HCT116 (cell line): Measurements from ENCODE around the gene CBLB. TPM values are rescaled to one million over a fixed set of nuclear protein-coding genes. Genes with fewer than 3 reads are reported as not detected.

Experiments
- ATAC-seq: fragments of 200-7000 bp; cut with Tn5 transposase; 2 replicates; pipeline ENCODE4 v1.9.1; 2020; ENCODE audit warnings: mild to moderate bottlenecking, moderate library complexity
- BruUV-seq: library from RNA; stranded (reverse); fragments of 400-500 nt; replicated peaks from 2 replicates; lab custom pipeline; 2021; lab: Mats Ljungman, UMichigan
- CTCF ChIA-PET: fragments of 300-600 bp; sonication (Branson Sonifier 250); formaldehyde crosslinking; loops from one replicate; lab custom pipeline; 2021; ENCODE audit warnings: antibody characterized with exemption; lab: Charles Lee
- POLR2A ChIA-PET: fragments of 300-600, 350-600 bp; sonication (Branson Sonifier 250); formaldehyde crosslinking; loops from one replicate; lab custom pipeline; 2021; ENCODE audit warnings: antibody characterized with exemption; lab: Charles Lee
- RAD21 ChIA-PET, 2 experiments: fragments of 300-600 bp; sonication (Branson Sonifier 250); formaldehyde crosslinking; loops; one replicate each; lab custom pipeline; 2023; ENCODE audit warnings: low total read pairs in 2 of 2; ENCODE audit not compliant: uncharacterized antibody in 2 of 2, unreplicated experiment in 2 of 2, low non-redundant PET in 1 of 2; lab: Charles Lee
- DNase-seq: peaks from one replicate; pipeline ENCODE4 v3.0.0-alpha.2; 2010; ENCODE audit warnings: low read depth, low spot score
- H2AFZ ChIP-seq: fragments of 200-600 bp; shearing (Covaris generic), sonication (generic); 2 replicates; pipeline ENCODE4 v1.6.1; 2017; ENCODE audit warnings: low read depth, mixed run types, mixed read lengths, antibody characterized with exemption, low read length; ENCODE audit not compliant: poor library complexity, severe bottlenecking
- H3K27ac ChIP-seq: 2 replicates; pipeline ENCODE4 v1.5.1; 2012; ENCODE audit warnings: low read depth, low read length
- H3K27me3 ChIP-seq: fragments of 200-600 bp; sonication (generic); 2 replicates; pipeline ENCODE4 v1.6.1; 2016; ENCODE audit warnings: mixed run types, low read length, mixed read lengths; ENCODE audit not compliant: insufficient read depth
- H3K36me3 ChIP-seq, 2 experiments: fragments of 200-500 bp in 1 of 2; fragments of 200-600 bp in 1 of 2; sonication (Bioruptor generic) in 1 of 2; sonication (generic) in 1 of 2; 2 replicates each; pipeline versions ENCODE4 v1.5.1 to v1.6.1; 2014 to 2016; ENCODE audit warnings: low read length in 2 of 2, inconsistent platforms in 1 of 2, mixed read lengths in 1 of 2, mixed run types in 1 of 2; ENCODE audit not compliant: insufficient read depth in 2 of 2, control insufficient read depth in 1 of 2
- H3K4me1 ChIP-seq, 2 experiments: fragments of 200-600 bp in 1 of 2; sonication (generic) in 1 of 2; 2 replicates each; pipeline versions ENCODE4 v1.5.1 to v1.6.1; 2012 to 2017; ENCODE audit warnings: low read length in 2 of 2, inconsistent platforms in 1 of 2, mild to moderate bottlenecking in 1 of 2, mixed read lengths in 1 of 2, mixed run types in 1 of 2, moderate library complexity in 1 of 2; ENCODE audit not compliant: insufficient read depth in 2 of 2, control insufficient read depth in 1 of 2
- H3K4me2 ChIP-seq: fragments of 200-600 bp; sonication (generic); 2 replicates; pipeline ENCODE4 v1.6.1; 2017; ENCODE audit warnings: mixed run types, low read length, mixed read lengths
- H3K4me3 ChIP-seq, 2 experiments: fragments of 200-600 bp in 1 of 2; sonication (generic) in 1 of 2; replicated peaks in 1 of 2; 2 replicates each; pipeline ENCODE4 v1.5.1; 2011 to 2016; ENCODE audit warnings: low read length in 2 of 2, control low read depth in 1 of 2, low read depth in 1 of 2, mild to moderate bottlenecking in 1 of 2, mixed read lengths in 1 of 2, mixed run types in 1 of 2
- H3K79me2 ChIP-seq: fragments of 200-600 bp; sonication (generic); 2 replicates; pipeline ENCODE4 v1.6.1; 2017; ENCODE audit warnings: mild to moderate bottlenecking, mixed run types, low read length, moderate library complexity, mixed read lengths; ENCODE audit not compliant: insufficient read depth
- H3K9ac ChIP-seq: fragments of 200-600 bp; sonication (generic); 2 replicates; pipeline ENCODE4 v1.6.1; 2016; ENCODE audit warnings: low read length, mixed read lengths
- H3K9me2 ChIP-seq: fragments of 200-600 bp; sonication (generic), shearing (Covaris generic); 2 replicates; pipeline ENCODE4 v1.6.1; 2017; ENCODE audit warnings: mixed run types, mild to moderate bottlenecking, moderate library complexity; ENCODE audit not compliant: insufficient read depth
- H3K9me3 ChIP-seq, 2 experiments: fragments of 200-500 bp in 1 of 2; fragments of 200-600 bp in 1 of 2; sonication (Bioruptor generic) in 1 of 2; sonication (generic) in 1 of 2; 2 replicates each; pipeline ENCODE4 v1.6.1; 2014 to 2017; ENCODE audit warnings: low read length in 2 of 2, mixed read lengths in 2 of 2, inconsistent platforms in 1 of 2, low read depth in 1 of 2, mild to moderate bottlenecking in 1 of 2, mixed run types in 1 of 2, moderate library complexity in 1 of 2; ENCODE audit not compliant: control insufficient read depth in 1 of 2, insufficient read depth in 1 of 2
- H4K20me1 ChIP-seq: fragments of 200-600 bp; sonication (generic), shearing (Covaris generic); 2 replicates; pipeline ENCODE4 v1.6.1; 2017; ENCODE audit warnings: mixed run types, mild to moderate bottlenecking, moderate library complexity; ENCODE audit not compliant: insufficient read depth
- ATF3 ChIP-seq: IDR thresholded peaks from 2 replicates; pipeline ENCODE4 v1.6.1; 2012
- CBX3 ChIP-seq: IDR thresholded peaks from 2 replicates; pipeline ENCODE4 v1.6.1; 2012; ENCODE audit warnings: low read depth
- CEBPB ChIP-seq: IDR thresholded peaks from 2 replicates; pipeline ENCODE4 v1.6.1; 2012; ENCODE audit warnings: low read depth
- CTCF ChIP-seq, 3 experiments: fragments of 200-600 bp in 1 of 3; sonication (generic) in 1 of 3; IDR thresholded peaks in 2 of 3; conservative IDR thresholded peaks in 1 of 3; 2 replicates each; pipeline ENCODE4 v1.5.1; 2012 to 2017; ENCODE audit warnings: low read depth in 2 of 3, low read length in 2 of 3, antibody characterized with exemption in 1 of 3, borderline replicate concordance in 1 of 3, control low read depth in 1 of 3, mild to moderate bottlenecking in 1 of 3, mixed read lengths in 1 of 3, mixed run types in 1 of 3, moderate library complexity in 1 of 3; ENCODE audit not compliant: insufficient read depth in 1 of 3
- FOSL1 ChIP-seq: IDR thresholded peaks from 2 replicates; pipeline ENCODE4 v1.6.1; 2012; ENCODE audit warnings: low read depth
- JUND ChIP-seq: IDR thresholded peaks from 2 replicates; pipeline ENCODE4 v1.6.1; 2012
- MAX ChIP-seq: IDR thresholded peaks from 2 replicates; pipeline ENCODE4 v1.6.1; 2012
- SP1 ChIP-seq: IDR thresholded peaks from 2 replicates; pipeline ENCODE4 v1.6.1; 2012; ENCODE audit warnings: low read depth
- SRF ChIP-seq: IDR thresholded peaks from 2 replicates; pipeline ENCODE4 v1.6.1; 2012; ENCODE audit warnings: low read depth
- ZBTB33 ChIP-seq: IDR thresholded peaks from 2 replicates; pipeline ENCODE4 v1.6.1; 2011; ENCODE audit warnings: mild to moderate bottlenecking, low read length, moderate library complexity; ENCODE audit not compliant: insufficient replicate concordance; ENCODE audit errors: extremely low read depth
- intact Hi-C: fragments of 100-400 bp; cut with micrococcal nuclease; formaldehyde crosslinking; loops from 2 replicates; pipeline ENCODE4 v1.10.0; 2022
- total RNA-seq: library from RNA; stranded (reverse); gene quantifications from one replicate; pipeline ENCODE4 v1.2.1, GENCODE V29; 2021; ENCODE audit not compliant: unreplicated experiment

Gene CBLB
- total RNA-seq, 1 experiment from 2014 or later, result 10.4 TPM

GRCh38 chr3:105647047-105647446 lies 221.8 kb downstream of the CBLB start:
- H3K27ac ChIP-seq, result no peak overlapping the region
- no peaks in the 10 kb centered on the region for H3K9me3 ChIP-seq
- peak overlapping the region; percentile 74 for H2AFZ ChIP-seq
- BruUV-seq, result no TSS peak
- no peak overlapping the region for H3K4me3 ChIP-seq
- CTCF ChIA-PET, result no interaction called here
- POLR2A ChIA-PET, result no interaction called here
- peak; percentile 99 for ATAC-seq
- intact Hi-C loops, result no loop called here
- peak; percentile 69 for DNase-seq
- H3K27me3 ChIP-seq, result no peaks in the 10 kb centered on the region
- H3K9me2 ChIP-seq, result no peaks in the 10 kb centered on the region
- RAD21 ChIA-PET, result no interaction called here
- peak overlapping the region; percentile 40 for H3K4me2 ChIP-seq
- TF ChIP-seq FOSL1 (peak; percentile 88), JUND (peak; percentile 73), CBX3 (peak; percentile 73; the same call in 1 of the 2 replicates), SRF (no peak), SP1 (peak; percentile 40; the same call in 1 of the 2 replicates), CEBPB (peak; percentile 86), ZBTB33 (no peak), MAX (no peak), ATF3 (peak; percentile 91), CTCF (IDR thresholded peaks at IDR 0.05 in 2 of 3, conservative IDR thresholded peaks at IDR 0.05 in 1 of 3; ENCODE audit: borderline replicate concordance in 1 of 3, insufficient read depth in 1 of 3, low read depth in 2 of 3, low read length in 2 of 3) (no peak)
- peaks cover 3 to 7% of the 10 kb centered on the region in 2 experiments; a peak in 3 of 4 replicates for H3K4me1 ChIP-seq
- H3K9ac ChIP-seq, result no peak overlapping the region
- H3K36me3 ChIP-seq, result no peaks in the 10 kb centered on the region
- H3K79me2 ChIP-seq, result no peaks in the 10 kb centered on the region
- H4K20me1 ChIP-seq, result no peaks in the 10 kb centered on the region
